ENCODE results near the gene CD1E.

DNA sequence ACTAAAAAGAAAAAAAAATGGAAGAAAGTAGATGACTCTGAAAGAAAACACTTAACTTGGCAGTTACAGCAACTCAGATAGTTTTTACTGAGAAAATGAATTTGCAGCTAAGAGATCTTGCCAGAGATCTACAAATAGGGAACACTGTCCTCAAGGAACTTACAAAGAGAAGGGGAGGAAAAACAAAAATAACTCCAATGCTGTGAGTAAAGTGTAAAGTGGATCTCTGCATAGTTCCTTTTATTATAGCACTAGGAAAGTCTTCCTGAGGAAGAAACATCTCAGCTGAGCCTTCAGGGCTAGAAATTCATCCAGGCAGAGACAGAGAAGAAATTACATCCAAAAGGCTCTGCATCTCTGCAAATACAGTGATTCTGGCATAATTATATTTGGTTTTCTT, 26.2 kb upstream of the CD1E start:
- TF ChIP-seq, protein P1, sequence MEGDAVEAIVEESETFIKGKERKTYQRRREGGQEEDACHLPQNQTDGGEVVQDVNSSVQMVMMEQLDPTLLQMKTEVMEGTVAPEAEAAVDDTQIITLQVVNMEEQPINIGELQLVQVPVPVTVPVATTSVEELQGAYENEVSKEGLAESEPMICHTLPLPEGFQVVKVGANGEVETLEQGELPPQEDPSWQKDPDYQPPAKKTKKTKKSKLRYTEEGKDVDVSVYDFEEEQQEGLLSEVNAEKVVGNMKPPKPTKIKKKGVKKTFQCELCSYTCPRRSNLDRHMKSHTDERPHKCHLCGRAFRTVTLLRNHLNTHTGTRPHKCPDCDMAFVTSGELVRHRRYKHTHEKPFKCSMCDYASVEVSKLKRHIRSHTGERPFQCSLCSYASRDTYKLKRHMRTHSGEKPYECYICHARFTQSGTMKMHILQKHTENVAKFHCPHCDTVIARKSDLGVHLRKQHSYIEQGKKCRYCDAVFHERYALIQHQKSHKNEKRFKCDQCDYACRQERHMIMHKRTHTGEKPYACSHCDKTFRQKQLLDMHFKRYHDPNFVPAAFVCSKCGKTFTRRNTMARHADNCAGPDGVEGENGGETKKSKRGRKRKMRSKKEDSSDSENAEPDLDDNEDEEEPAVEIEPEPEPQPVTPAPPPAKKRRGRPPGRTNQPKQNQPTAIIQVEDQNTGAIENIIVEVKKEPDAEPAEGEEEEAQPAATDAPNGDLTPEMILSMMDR (IDR thresholded peaks at IDR 0.05; ENCODE audit: poor library complexity): no peak
- no peak for TF ChIP-seq EZH2phosphoT487 (IDR thresholded peaks at IDR 0.05; ENCODE audit: low read depth, severe bottlenecking, unreplicated experiment)

Measured in hepatocyte (in vitro differentiated cells).